HG03342 (cell line): ENCODE data around the gene NPB.

ENCODE experiments used
- ATAC-seq: cut with Tn5 transposase; IDR thresholded peaks from one replicate; pipeline ENCODE4 v1.9.1; 2021; ENCODE audit warnings: mild to moderate bottlenecking, moderate library complexity; ENCODE audit not compliant: unreplicated experiment

Gene NPB

DNA sequence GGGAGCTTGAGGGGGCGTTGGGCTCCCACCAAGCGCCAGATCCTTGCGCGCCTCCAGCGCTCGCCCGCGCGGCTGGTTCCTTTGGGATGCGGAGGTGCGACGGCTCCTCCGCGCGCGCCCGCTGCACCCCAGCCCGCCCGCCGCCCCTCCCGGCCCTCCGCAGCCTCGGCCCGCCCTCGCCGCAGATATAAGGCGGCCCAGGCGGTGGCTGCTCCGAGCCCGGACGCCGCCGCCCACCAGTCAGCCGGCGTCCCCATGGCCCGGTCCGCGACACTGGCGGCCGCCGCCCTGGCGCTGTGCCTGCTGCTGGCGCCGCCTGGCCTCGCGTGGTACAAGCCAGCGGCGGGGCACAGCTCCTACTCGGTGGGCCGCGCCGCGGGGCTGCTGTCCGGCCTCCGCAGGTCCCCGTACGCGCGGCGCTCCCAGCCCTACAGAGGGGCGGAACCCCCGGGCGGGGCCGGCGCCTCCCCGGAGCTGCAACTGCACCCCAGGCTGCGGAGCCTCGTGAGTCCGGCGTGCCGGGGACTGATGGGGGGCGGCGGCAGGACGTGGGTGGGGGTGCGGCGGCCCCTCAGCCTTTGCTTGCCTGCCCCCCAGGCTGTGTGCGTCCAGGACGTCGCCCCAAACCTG is at the start of gene NPB:
Gene NPB, plus strand, starts transcription at position 216 of the 630 bp plus-strand sequence. Its CDS starts 40 bp downstream, at position 256.
- no peak for ATAC-seq

DNA sequence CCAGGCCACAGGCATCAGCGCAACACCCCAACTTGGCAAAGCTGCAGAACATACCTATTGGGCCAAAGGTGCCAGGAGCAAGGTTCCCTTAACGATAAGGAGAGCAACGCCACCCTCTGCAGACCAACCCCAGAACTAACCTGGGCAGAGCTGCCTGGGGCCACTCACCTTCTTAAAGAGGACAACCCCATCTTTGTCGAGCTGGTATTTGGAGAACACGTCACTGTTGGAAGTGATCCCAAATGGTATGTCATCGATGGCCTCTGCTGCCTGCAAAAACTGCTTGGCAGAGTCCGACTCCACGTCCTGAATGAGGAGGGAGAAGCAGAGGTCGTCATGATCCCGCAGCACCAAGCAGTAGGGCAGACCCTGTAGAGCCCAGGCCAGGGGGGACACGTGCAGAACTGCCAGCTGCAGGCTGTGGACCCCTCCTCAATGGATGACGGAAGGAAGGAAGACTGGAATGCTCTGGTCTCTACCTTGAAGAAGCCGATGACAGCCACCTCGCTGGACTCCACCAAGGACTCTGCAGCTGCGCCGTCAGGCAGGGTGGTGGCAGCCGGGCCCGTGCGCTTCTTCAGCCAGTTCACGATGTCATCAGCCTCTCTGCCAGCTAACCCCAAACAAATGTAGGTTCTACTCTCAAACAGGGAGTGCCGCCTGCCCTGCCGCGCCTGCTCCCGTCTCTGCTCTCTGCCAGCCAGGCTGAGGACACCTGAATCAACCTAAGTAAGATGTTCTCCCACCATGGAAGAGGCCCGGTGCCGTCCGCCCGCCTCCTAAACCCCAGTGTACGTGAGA is 46.9 kb upstream of the NPB start:
- no peak for ATAC-seq

- ATAC-seq, result no peak
These were observed 43.7 kb upstream of the NPB start for GRCh38 chr17:81858170-81858966.

DNA sequence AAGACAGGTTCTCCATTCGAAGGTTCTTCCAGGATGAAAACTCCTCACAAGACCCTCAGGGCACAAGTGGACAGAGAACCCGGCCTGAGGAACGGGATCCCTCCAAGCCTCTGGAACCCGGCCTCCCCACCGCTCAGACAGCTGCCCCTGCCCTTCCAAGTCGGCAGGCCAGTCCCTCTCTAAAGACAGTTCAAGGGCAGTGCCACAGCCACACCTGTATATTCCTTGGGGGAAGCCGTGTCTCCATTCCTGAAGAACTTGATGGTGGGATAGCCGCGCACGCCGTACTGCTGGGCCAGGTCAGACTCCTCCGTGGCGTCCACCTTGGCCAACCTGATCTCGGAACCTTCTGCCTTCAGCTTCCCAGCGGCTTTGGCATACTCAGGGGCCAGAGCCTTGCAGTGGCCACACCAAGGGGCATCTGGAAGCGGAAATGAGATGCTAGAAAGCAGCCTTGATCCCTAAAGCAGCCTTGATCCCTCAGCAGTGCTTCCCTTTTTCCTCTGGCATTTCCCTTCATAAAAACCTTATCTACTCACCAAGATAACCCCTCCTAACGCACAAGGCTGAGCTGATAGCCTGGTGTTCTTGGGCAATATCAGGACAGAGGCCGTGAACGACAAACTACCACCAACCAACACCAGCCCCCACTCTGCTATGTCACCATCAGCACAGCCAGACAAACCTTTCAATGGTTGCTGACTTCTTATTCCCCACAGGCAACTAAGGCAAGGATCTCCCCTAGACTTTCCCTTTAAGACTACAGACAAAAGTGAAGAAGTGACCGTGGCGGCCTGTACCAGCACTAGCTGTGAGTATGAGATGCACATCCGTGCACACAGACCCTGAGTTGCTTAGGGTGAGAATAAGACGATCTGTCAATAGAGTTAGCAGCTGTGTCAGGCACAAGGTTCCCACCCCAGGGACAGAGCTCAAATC is 42.8 kb upstream of the NPB start:
- no peak for ATAC-seq

GRCh38 chr17:81859906-81860755 is 41.9 kb upstream of the NPB start, which contains the start of gene P4HB:
Gene P4HB (minus strand): TSS chr17:81860535. CDS start chr17:81860471, 64 bp downstream.
- no peak for ATAC-seq

DNA sequence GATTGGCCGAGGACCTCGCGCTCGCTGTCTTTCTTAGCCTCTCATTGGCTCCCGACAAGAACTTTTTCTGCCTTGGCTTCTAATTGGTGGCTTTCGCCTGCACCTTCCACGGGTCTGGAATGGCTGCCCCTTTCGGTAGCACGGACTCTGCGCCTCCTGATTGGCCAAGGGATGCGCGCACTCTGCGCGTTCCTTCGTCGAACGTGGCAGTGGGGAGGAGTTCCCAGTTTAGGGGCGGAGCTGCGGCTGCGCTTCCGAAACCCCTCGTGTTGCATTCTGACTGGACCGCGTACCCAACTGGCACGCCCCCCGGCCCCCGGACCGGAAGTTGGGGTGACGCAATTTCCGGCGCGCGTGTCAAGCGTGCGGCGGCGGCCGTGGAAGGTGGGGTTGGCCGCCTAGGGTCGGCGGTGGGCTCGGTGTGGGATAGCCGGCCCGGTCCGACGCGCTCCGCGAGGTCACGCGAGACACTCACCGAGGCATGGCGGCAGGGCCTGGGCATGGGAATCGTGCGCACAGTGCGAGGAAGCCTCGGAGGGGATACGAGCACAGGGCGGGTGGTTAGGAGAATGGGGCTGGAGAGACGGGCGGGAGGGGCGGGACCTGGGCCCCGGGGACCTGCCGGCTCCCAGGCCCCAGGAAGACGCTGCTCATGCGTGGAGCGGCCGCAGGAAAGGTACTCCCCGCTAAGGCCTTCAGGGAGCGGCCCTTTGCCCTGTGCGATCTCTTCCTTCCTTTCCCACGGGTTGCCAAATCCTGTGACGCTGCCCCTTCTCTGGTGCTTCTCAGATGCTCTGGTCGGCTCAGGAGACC is 41.1 kb upstream of the NPB start:
- peak; percentile 73 for ATAC-seq

- ATAC-seq, result no peak
These were observed 38.8 kb upstream of the NPB start for GRCh38 chr17:81863123-81863675.

GRCh38 chr17:81863833-81864768 is 37.9 kb upstream of the NPB start:
- no peak for ATAC-seq

- ATAC-seq, result no peak
These were observed 36.7 kb upstream of the NPB start for GRCh38 chr17:81865358-81865732.

DNA sequence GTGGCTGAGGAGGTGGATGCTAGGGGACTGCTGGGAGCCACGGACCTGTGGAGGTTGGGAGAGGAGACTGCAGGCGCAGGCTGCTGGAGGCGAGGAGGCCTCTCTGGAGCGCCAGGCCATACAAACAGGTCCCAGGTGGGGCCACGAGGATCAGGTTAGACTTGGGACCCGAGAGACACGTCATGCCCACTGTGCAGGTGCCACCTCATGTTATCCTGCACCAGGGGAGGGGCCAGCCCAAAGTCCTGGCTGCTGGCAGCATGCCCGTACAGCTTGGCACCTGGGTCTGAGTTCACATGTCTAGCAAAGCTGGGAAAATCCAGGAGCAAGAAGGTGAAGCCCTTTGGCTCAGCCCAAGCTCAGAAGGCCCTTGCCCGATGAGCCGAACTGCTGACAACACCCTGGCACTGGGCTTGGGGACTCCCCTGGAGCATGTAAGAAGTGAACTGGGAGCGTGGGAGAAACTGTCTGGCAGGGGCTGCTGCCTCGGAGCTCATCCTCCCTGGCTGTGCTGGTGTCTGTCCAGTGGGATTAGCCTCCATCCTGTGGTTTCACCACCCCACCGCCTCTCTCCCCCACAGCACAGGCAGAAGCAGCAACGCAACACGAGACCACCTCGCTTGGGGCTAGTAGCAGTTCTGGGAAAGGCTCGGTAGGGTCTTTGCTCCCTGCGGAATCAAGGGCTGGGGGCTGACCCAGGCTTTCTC is 36.2 kb upstream of the NPB start:
- ATAC-seq, result no peak

DNA sequence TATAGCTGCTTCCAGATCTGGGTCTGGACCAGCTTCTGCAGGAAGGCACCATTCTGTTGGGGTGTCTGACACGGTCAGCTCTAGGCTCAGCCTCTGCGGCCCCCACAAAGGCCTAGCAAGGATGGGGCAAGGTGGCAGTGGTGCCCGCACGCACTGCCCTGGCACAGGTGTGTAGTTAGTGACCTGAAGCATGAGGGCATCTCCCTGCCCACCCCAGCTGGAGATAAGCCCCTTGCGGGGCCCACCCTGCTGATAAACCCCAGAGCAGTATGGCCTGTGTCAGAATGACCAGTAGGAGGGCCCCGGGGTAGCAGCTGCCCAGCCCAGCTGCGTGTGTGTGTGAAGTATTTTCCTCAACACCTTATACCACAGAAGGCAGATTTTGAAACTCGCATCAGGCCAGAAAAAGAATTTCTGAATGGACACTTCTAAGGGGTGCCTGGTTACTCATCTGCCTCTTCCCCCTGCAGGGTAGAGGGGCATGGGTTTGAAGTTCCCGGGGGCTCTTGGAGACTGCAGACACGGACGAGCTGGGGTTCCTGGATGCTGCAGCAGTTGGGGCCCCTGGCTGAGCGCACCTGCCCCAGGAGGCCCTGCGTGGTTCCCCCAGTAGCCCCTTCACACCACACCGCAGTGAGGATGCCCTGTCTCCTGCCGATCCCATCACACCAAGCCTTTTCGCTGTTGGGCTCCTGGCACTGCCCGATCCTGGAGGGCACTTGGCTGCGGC is 35.4 kb upstream of the NPB start:
- ATAC-seq, result no peak

DNA sequence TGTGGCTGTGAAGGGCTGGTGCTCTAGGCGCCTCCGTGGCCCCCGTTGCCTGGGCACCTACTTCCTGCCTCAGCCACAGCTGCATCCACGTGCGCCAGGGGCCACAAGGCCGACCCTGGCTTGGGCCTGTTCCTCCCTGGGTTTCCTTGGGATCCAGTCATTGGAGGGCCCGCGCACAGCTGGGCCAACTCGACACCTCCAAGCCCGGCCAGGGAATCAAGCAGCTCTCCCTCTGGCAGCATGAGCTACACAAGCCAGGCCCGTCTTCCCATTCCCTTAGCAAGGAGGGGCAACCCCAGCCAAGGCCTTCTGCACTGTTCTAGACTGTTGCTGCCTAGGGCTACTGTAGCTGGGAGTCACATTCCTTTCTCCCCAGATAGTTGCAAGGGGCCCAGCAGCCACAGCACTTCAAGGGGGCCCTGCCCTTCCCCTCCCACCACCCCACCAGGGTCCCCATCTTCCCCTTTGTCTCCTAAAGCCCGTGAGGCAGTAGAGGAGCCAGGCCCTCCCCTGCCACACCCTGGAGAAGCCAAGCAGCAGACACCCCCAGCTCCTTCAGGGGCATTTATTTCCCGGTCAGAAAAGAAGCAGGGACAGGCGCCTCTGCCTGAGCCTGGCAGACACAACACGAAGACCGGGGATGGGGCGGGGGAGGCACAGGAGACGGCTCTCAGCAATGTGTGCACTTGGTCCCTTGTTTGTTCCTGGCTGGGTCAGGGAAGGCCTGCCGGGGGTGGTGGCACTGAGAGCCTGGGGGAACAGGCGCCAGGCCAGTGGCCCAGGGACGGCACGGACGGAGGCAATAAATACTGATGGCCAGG is 34.7 kb upstream of the NPB start:
- ATAC-seq, result no peak

- ATAC-seq, result no peak
These were observed 33.9 kb upstream of the NPB start for GRCh38 chr17:81867991-81868673.

GRCh38 chr17:81868674-81869220 is 33.3 kb upstream of the NPB start:
- ATAC-seq, result no peak
